Sciatic nerve (tissue), 2 donors: ENCODE data around the gene MYO19. TPM values are rescaled to one million over a fixed set of nuclear protein-coding genes. Genes with fewer than 3 reads are reported as not detected.

Source experiments
- ATAC-seq: fragments of 200-7000 bp; cut with Tn5 transposase; one replicate; pipeline ENCODE4 v1.9.1; 2020; ENCODE audit warnings: mild to moderate bottlenecking, moderate library complexity
- DNase-seq: peaks from one replicate; pipeline ENCODE4 v3.0.0-alpha.2; 2020; ENCODE audit warnings: low spot score
- intact Hi-C: fragments of 100-400 bp; cut with DNase I; formaldehyde crosslinking; loops from one replicate; pipeline ENCODE4 v1.14.2; 2022
- total RNA-seq: library from RNA; stranded (reverse); fragmentation: NEBNext Ultra II Directional; extraction: Animal tissue kit (Norgen Biotek cat#: 25700); gene quantifications from one replicate; pipeline ENCODE4 v1.2.1, GENCODE V29; 2021
- donor health status: DM: no; HTN: no; CAD: no.
- donor health status: DM: no; HTN: no; CAD: no.

MYO19 gene
- 46.5 TPM for total RNA-seq

- peak; percentile 92 for DNase-seq
- intact Hi-C loops, result no loop called here
- ATAC-seq, result peak; percentile 95
Observed at GRCh38 chr17:36534840-36535668, at the start of gene MYO19, which contains the start of gene PIGW. Gene MYO19 (minus strand): TSS chr17:36534868. CDS start chr17:36532538, 2,330 bp downstream. Gene PIGW (plus strand): TSS chr17:36534987. CDS start chr17:36537102, 2,115 bp downstream.

GRCh38 chr17:36583787-36584186 lies 49.1 kb upstream of the MYO19 start:
- no peak for ATAC-seq
- intact Hi-C loops, result no loop called here
- no peak for DNase-seq

- ATAC-seq, result no peak
- intact Hi-C loops, result no loop called here
- no peak for DNase-seq
Observed at GRCh38 chr17:36578671-36579070, 44.0 kb upstream of the MYO19 start.

- no peak for ATAC-seq
- no peak for DNase-seq
- intact Hi-C loops, result no loop called here
Observed at GRCh38 chr17:36576793-36577192, 42.1 kb upstream of the MYO19 start.

GRCh38 chr17:36575028-36575427 lies 40.4 kb upstream of the MYO19 start:
- intact Hi-C loops, result no loop called here
- ATAC-seq, result no peak
- no peak for DNase-seq

GRCh38 chr17:36566081-36566480 lies 31.4 kb upstream of the MYO19 start:
- DNase-seq, result no peak
- ATAC-seq, result no peak
- intact Hi-C loops, result no loop called here

- ATAC-seq, result no peak
- DNase-seq, result no peak
- intact Hi-C loops, result no loop called here
Observed at GRCh38 chr17:36553459-36553858, 18.8 kb upstream of the MYO19 start.

GRCh38 chr17:36550491-36551417 lies 16.1 kb upstream of the MYO19 start:
- DNase-seq (no peak), ATAC-seq (no peak)
- intact Hi-C loops, result no loop called here

- no peak for DNase-seq
- ATAC-seq, result no peak
- intact Hi-C loops, result no loop called here
Observed at GRCh38 chr17:36547776-36548175, 13.1 kb upstream of the MYO19 start.

GRCh38 chr17:36546418-36547093 lies 11.9 kb upstream of the MYO19 start:
- no peak for DNase-seq
- intact Hi-C loops, result no loop called here
- ATAC-seq, result no peak

- DNase-seq, result peak; percentile 97
- intact Hi-C loops, result no loop called here
- ATAC-seq, result peak; percentile 95
Observed at GRCh38 chr17:36545465-36546417, 11.1 kb upstream of the MYO19 start.

- ATAC-seq (peak; percentile 67), DNase-seq (no peak)
- intact Hi-C loops, result no loop called here
Observed at GRCh38 chr17:36545077-36545464, 10.4 kb upstream of the MYO19 start.

- peak; percentile 93 for ATAC-seq
- DNase-seq, result peak; percentile 96
- intact Hi-C loops, result no loop called here
Observed at GRCh38 chr17:36544307-36545076, 9.8 kb upstream of the MYO19 start, which contains the start of gene GGNBP2. Gene GGNBP2 (plus strand): TSS chr17:36544919. CDS start chr17:36545725, 806 bp downstream.

GRCh38 chr17:36544044-36544306 lies 9.3 kb upstream of the MYO19 start:
- DNase-seq (peak; percentile 69), ATAC-seq (peak; percentile 13)
- intact Hi-C loops, result no loop called here

- intact Hi-C loops, result no loop called here
- no peak for ATAC-seq
- DNase-seq, result no peak
Observed at GRCh38 chr17:36542755-36543154, 8.1 kb upstream of the MYO19 start.

- DNase-seq (no peak), ATAC-seq (no peak)
- intact Hi-C loops, result no loop called here
Observed at GRCh38 chr17:36540696-36541095, 6.0 kb upstream of the MYO19 start.

GRCh38 chr17:36535669-36536081 lies 1.0 kb upstream of the MYO19 start:
- intact Hi-C loops, result no loop called here
- no peak for ATAC-seq

More at GRCh38 chr17:36535669-36536081, 1.0 kb upstream of the MYO19 start:
- no peak for DNase-seq
